Measurements from ENCODE around the gene SERINC5.

The SERINC5 gene

DNA sequence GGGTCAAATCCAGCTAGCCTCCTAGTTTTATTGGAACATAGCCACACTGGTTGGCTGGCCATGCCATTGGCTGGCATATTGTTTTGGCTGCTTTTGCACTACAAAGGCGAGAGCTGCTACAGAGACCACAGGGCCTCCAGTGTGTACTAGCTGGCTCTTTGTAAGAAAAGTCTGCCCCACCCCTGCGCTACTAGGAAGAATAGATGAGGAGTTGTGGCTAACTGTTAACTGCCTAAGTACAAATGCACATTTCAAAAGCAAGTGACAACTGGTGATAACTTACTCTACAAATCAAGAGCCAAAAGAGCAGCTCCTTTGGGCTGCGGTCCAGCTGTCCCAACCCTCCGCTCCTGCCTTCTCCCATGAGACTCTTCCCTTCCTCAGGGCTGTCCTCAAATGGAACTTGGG is 63.9 kb downstream of the SERINC5 start:
- H3K4me3 ChIP-seq (replicated peaks; ENCODE audit: insufficient read depth, low read length), result no peak overlapping the region
- peak in 1 of 2 experiments; percentile 41 for DNase-seq (ENCODE audit: low read depth in 1 of 2, low spot score in 1 of 2)
- H3K27me3 ChIP-seq (ENCODE audit: insufficient read depth, poor library complexity, severe bottlenecking), result no peaks in the 10 kb centered on the region
- peak overlapping the region; percentile 59 for H3K27ac ChIP-seq (replicated peaks)
- TF ChIP-seq CTCF (IDR thresholded peaks at IDR 0.05; ENCODE audit: insufficient read depth, low read length) (no peak), REST (IDR thresholded peaks at IDR 0.05; ENCODE audit: insufficient replicate concordance, low read depth) (no peak), SPI1 (IDR thresholded peaks at IDR 0.05; ENCODE audit: borderline replicate concordance, low read depth) (no peak), POLR2AphosphoS5 (IDR thresholded peaks at IDR 0.05; ENCODE audit: low read depth) (no peak), GABPA (IDR thresholded peaks at IDR 0.05; ENCODE audit: low read depth) (no peak)

GRCh38 chr5:80191397-80191796 is 64.5 kb downstream of the SERINC5 start:
- Histone ChIP-seq H3K4me3 (replicated peaks; ENCODE audit: insufficient read depth, low read length) (no peak overlapping the region), H3K27ac (replicated peaks) (peak overlapping the region; percentile 59), H3K27me3 (ENCODE audit: insufficient read depth, poor library complexity, severe bottlenecking) (no peaks in the 10 kb centered on the region)
- TF ChIP-seq SPI1 (IDR thresholded peaks at IDR 0.05; ENCODE audit: borderline replicate concordance, low read depth) (no peak), CTCF (IDR thresholded peaks at IDR 0.05; ENCODE audit: insufficient read depth, low read length) (no peak), GABPA (IDR thresholded peaks at IDR 0.05; ENCODE audit: low read depth) (no peak), REST (IDR thresholded peaks at IDR 0.05; ENCODE audit: insufficient replicate concordance, low read depth) (no peak), POLR2AphosphoS5 (IDR thresholded peaks at IDR 0.05; ENCODE audit: low read depth) (no peak)
- no peak for DNase-seq (ENCODE audit: low read depth in 1 of 2, low spot score in 1 of 2)

GRCh38 chr5:80190960-80191359 is 64.9 kb downstream of the SERINC5 start:
- no peaks in the 10 kb centered on the region for H3K27me3 ChIP-seq (ENCODE audit: insufficient read depth, poor library complexity, severe bottlenecking)
- H3K4me3 ChIP-seq (replicated peaks; ENCODE audit: insufficient read depth, low read length), result no peak overlapping the region
- DNase-seq (ENCODE audit: low read depth in 1 of 2, low spot score in 1 of 2), result no peak
- TF ChIP-seq POLR2AphosphoS5 (IDR thresholded peaks at IDR 0.05; ENCODE audit: low read depth) (no peak), REST (IDR thresholded peaks at IDR 0.05; ENCODE audit: insufficient replicate concordance, low read depth) (no peak), CTCF (IDR thresholded peaks at IDR 0.05; ENCODE audit: insufficient read depth, low read length) (no peak), SPI1 (IDR thresholded peaks at IDR 0.05; ENCODE audit: borderline replicate concordance, low read depth) (no peak), GABPA (IDR thresholded peaks at IDR 0.05; ENCODE audit: low read depth) (no peak)
- H3K27ac ChIP-seq (replicated peaks), result peak overlapping the region; percentile 59
